Lower lobe of right lung (tissue), 2 donors: ENCODE results near the gene FEZF2. TPM values are rescaled to one million over a fixed set of nuclear protein-coding genes. Genes with fewer than 3 reads are reported as not detected.

Source experiments
- ATAC-seq, 2 donors: fragments of 200-7000 bp; cut with Tn5 transposase; one replicate each; pipeline ENCODE4 v1.9.1; 2020 to 2022; ENCODE audit warnings: mild to moderate bottlenecking in 2 of 2, moderate library complexity in 2 of 2
- DNase-seq: peaks from one replicate; pipeline ENCODE4 v3.0.0-alpha.2; 2020
- H3K27ac ChIP-seq: fragments of 200-600 bp; one replicate; pipeline ENCODE4 v1.8.0; 2022
- H3K27me3 ChIP-seq: fragments of 200-600 bp; one replicate; pipeline ENCODE4 v1.8.0; 2022; ENCODE audit warnings: low read depth
- H3K36me3 ChIP-seq: fragments of 200-600 bp; one replicate; pipeline ENCODE4 v1.8.0; 2022; ENCODE audit warnings: mild to moderate bottlenecking
- H3K4me1 ChIP-seq: fragments of 200-600 bp; one replicate; pipeline ENCODE4 v1.8.0; 2022
- H3K4me3 ChIP-seq: fragments of 200-600 bp; one replicate; pipeline ENCODE4 v1.8.0; 2022; ENCODE audit warnings: mild to moderate bottlenecking
- H3K9me3 ChIP-seq: fragments of 200-600 bp; one replicate; pipeline ENCODE4 v1.8.0; 2022
- intact Hi-C: fragments of 100-400 bp; cut with DNase I; formaldehyde crosslinking; loops from one replicate; pipeline ENCODE4 v1.11.0; 2022
- total RNA-seq: library from RNA; stranded (reverse); fragmentation: NEBNext Ultra II Directional; extraction: Animal tissue kit (Norgen Biotek cat#: 25700); gene quantifications from one replicate; pipeline ENCODE4 v1.2.1, GENCODE V29; 2021
- TF ChIP-seq, protein P1 (sequence below): fragments of 200-600 bp; IDR thresholded peaks from one replicate; pipeline ENCODE4 v1.8.0; 2022; ENCODE audit warnings: antibody characterized with exemption, mild to moderate bottlenecking
- donor health status: DM: no; HTN: yes; CAD: no; lungs with severe emphysema.

Gene FEZF2
- total RNA-seq, 1 donor from 2014 or later: not detected

DNA sequence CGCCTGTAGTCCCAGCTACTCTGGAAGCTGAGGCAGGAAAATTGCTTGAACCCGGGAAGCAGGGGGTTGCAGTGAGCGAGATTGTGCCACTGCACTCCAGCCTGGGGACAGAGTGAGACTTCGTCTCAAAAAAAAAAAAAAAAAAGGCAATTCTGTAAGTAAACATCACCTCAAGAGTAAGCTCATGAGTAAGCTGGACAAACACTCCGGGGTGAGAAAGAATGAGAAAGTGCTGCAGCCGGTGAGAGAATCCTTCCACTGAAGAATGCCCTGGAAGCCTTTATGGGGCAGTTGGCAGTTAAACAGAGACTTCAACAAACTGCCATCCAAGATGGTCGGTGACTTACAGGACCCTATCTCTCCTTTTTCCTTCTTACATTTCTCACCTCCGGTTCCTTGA lies 47.5 kb downstream of the FEZF2 start:
- TF ChIP-seq, protein P1, sequence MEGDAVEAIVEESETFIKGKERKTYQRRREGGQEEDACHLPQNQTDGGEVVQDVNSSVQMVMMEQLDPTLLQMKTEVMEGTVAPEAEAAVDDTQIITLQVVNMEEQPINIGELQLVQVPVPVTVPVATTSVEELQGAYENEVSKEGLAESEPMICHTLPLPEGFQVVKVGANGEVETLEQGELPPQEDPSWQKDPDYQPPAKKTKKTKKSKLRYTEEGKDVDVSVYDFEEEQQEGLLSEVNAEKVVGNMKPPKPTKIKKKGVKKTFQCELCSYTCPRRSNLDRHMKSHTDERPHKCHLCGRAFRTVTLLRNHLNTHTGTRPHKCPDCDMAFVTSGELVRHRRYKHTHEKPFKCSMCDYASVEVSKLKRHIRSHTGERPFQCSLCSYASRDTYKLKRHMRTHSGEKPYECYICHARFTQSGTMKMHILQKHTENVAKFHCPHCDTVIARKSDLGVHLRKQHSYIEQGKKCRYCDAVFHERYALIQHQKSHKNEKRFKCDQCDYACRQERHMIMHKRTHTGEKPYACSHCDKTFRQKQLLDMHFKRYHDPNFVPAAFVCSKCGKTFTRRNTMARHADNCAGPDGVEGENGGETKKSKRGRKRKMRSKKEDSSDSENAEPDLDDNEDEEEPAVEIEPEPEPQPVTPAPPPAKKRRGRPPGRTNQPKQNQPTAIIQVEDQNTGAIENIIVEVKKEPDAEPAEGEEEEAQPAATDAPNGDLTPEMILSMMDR: no peak
- DNase-seq (no peak), ATAC-seq (peak; percentile 67 to 92)
- H3K9me3 ChIP-seq: no peaks in the 10 kb centered on the region
- intact Hi-C loops: no loop called here
- no peaks in the 10 kb centered on the region for H3K36me3 ChIP-seq
- no peak overlapping the region for H3K4me3 ChIP-seq
- H3K27ac ChIP-seq: no peak overlapping the region
- H3K27me3 ChIP-seq: no peaks in the 10 kb centered on the region
- H3K4me1 ChIP-seq: no peaks in the 10 kb centered on the region

DNA sequence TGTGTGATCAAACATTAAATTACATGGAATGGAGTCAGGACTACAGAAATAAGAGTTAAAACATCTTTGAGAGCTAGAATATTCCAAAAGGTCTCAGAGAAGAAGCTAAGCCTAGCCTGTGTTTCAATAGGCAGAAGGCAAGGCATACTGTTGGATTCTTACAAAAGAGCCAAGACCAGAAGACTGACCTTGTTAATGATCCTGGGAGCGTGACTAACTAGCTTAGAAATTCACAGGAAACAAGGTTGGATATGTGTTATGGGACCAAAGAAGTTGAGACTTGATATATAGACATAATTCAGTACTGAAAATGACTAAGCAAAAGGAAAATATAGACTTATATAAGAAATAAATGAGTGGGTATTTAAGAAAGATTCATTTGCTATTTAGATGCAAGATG lies 50.1 kb downstream of the FEZF2 start:
- ATAC-seq (no peak), DNase-seq (no peak)
- H3K27ac ChIP-seq: no peak overlapping the region
- no peaks in the 10 kb centered on the region for H3K9me3 ChIP-seq
- no peaks in the 10 kb centered on the region for H3K27me3 ChIP-seq
- peaks cover 16% of the 10 kb centered on the region for H3K4me1 ChIP-seq
- H3K4me3 ChIP-seq: no peak overlapping the region
- TF ChIP-seq, protein P1: no peak
- intact Hi-C loops: no loop called here
- H3K36me3 ChIP-seq: no peaks in the 10 kb centered on the region
